Measurements from ENCODE around the gene NOXRED1. TPM values are rescaled to one million over a fixed set of nuclear protein-coding genes. Genes with fewer than 3 reads are reported as not detected.

NOXRED1 gene
- polyA plus RNA-seq, 1 donor from 2014 or later = 0.19 TPM

GRCh38 chr14:77375973-77376770 is 47.2 kb downstream of the NOXRED1 start:
- Histone ChIP-seq H2AFZ (ENCODE audit: low read depth, low read length) (peak overlapping the region; percentile 49), H3K9me2 (ENCODE audit: insufficient read depth, low read length) (no peaks in the 10 kb centered on the region), H3K79me2 (replicated peaks; ENCODE audit: insufficient read depth, low read length) (peaks cover 11% of the 10 kb centered on the region), H3K27me3 (ENCODE audit: insufficient read depth, low read depth, low read length) (no peaks in the 10 kb centered on the region), H3F3A (ENCODE audit: insufficient read depth, low read length, poor library complexity, severe bottlenecking) (no peaks in the 10 kb centered on the region), H3K36me3 (ENCODE audit: insufficient read depth, low read length) (no peaks in the 10 kb centered on the region), H3K4me2 (ENCODE audit: low read length) (peak overlapping the region; percentile 58), H3K9ac (ENCODE audit: low read length) (peak overlapping the region; percentile 90), H3K27ac (ENCODE audit: low read length) (peak overlapping the region; percentile 93), H3K9me3 (ENCODE audit: low read length) (no peaks in the 10 kb centered on the region), H4K20me1 (ENCODE audit: insufficient read depth) (no peaks in the 10 kb centered on the region), H3K4me3 (ENCODE audit: low read length) (peak overlapping the region; percentile 92)
- no peak for TF ChIP-seq MXI1 (conservative IDR thresholded peaks at IDR 0.05; ENCODE audit: poor library complexity, severe bottlenecking)
- no peak for TF ChIP-seq CTCF (IDR thresholded peaks at IDR 0.05; ENCODE audit: poor library complexity, severe bottlenecking)
- no peak for TF ChIP-seq EZH2 (IDR thresholded peaks at IDR 0.05; ENCODE audit: borderline replicate concordance, insufficient read depth, low read length, poor library complexity, severe bottlenecking)
- TF ChIP-seq REST (IDR thresholded peaks at IDR 0.05; ENCODE audit: borderline replicate concordance) = no peak
- TF ChIP-seq SMC3 (conservative IDR thresholded peaks at IDR 0.05; ENCODE audit: poor library complexity) = no peak
- TF ChIP-seq EP300 (conservative IDR thresholded peaks at IDR 0.05; ENCODE audit: poor library complexity, severe bottlenecking) = no peak
- no peak for TF ChIP-seq POLR2AphosphoS5 (IDR thresholded peaks at IDR 0.05)
- TF ChIP-seq RAD21 (conservative IDR thresholded peaks at IDR 0.05) = no peak
- TF ChIP-seq TAF1 (IDR thresholded peaks at IDR 0.05; ENCODE audit: low read depth) = no peak

GRCh38 chr14:77375164-77375950 is 48.0 kb downstream of the NOXRED1 start:
- no peaks in the 10 kb centered on the region for H3K9me3 ChIP-seq (ENCODE audit: low read length)
- peaks cover 12% of the 10 kb centered on the region for H3K79me2 ChIP-seq (replicated peaks; ENCODE audit: insufficient read depth, low read length)
- no peaks in the 10 kb centered on the region for H3K36me3 ChIP-seq (ENCODE audit: insufficient read depth, low read length)
- H2AFZ ChIP-seq (ENCODE audit: low read depth, low read length) = no peak overlapping the region
- peak overlapping the region; percentile 92 for H3K4me3 ChIP-seq (ENCODE audit: low read length)
- H3K4me2 ChIP-seq (ENCODE audit: low read length) = peak overlapping the region; percentile 58
- TF ChIP-seq TAF1 (IDR thresholded peaks at IDR 0.05; ENCODE audit: low read depth) (no peak), REST (IDR thresholded peaks at IDR 0.05; ENCODE audit: borderline replicate concordance) (no peak), SMC3 (conservative IDR thresholded peaks at IDR 0.05; ENCODE audit: poor library complexity) (no peak), RAD21 (conservative IDR thresholded peaks at IDR 0.05) (no peak), POLR2AphosphoS5 (IDR thresholded peaks at IDR 0.05) (no peak), MXI1 (conservative IDR thresholded peaks at IDR 0.05; ENCODE audit: poor library complexity, severe bottlenecking) (no peak), EP300 (conservative IDR thresholded peaks at IDR 0.05; ENCODE audit: poor library complexity, severe bottlenecking) (no peak), CTCF (IDR thresholded peaks at IDR 0.05; ENCODE audit: poor library complexity, severe bottlenecking) (no peak), EZH2 (IDR thresholded peaks at IDR 0.05; ENCODE audit: borderline replicate concordance, insufficient read depth, low read length, poor library complexity, severe bottlenecking) (no peak)
- H3F3A ChIP-seq (ENCODE audit: insufficient read depth, low read length, poor library complexity, severe bottlenecking) = no peaks in the 10 kb centered on the region
- H3K9ac ChIP-seq (ENCODE audit: low read length) = peak overlapping the region; percentile 90
- no peaks in the 10 kb centered on the region for H4K20me1 ChIP-seq (ENCODE audit: insufficient read depth)
- H3K27ac ChIP-seq (ENCODE audit: low read length) = peak overlapping the region; percentile 93
- no peaks in the 10 kb centered on the region for H3K9me2 ChIP-seq (ENCODE audit: insufficient read depth, low read length)
- no peaks in the 10 kb centered on the region for H3K27me3 ChIP-seq (ENCODE audit: insufficient read depth, low read depth, low read length)

Measured in neural cell (in vitro differentiated cells).